Measurements from ENCODE around the gene MYO1A. TPM values are rescaled to one million over a fixed set of nuclear protein-coding genes. Genes with fewer than 3 reads are reported as not detected.

The MYO1A gene
- total RNA-seq, 1 donor from 2014 or later = 0.36 TPM

GRCh38 chr12:57090490-57090889, 40.6 kb upstream of the MYO1A start:
- no peak for DNase-seq (ENCODE audit: low spot score)
- peaks cover 24% of the 10 kb centered on the region for H3K36me3 Mint-ChIP-seq (ENCODE audit: low read depth, unreplicated experiment)
- peaks cover 37% of the 10 kb centered on the region for H3K27me3 Mint-ChIP-seq (ENCODE audit: unreplicated experiment)
- peak overlapping the region; percentile 54 for H3K27ac Mint-ChIP-seq (ENCODE audit: unreplicated experiment)
- peak overlapping the region; percentile 94 for H3K4me3 Mint-ChIP-seq (ENCODE audit: unreplicated experiment)
- no peaks in the 10 kb centered on the region for H3K9me3 Mint-ChIP-seq (ENCODE audit: unreplicated experiment)
- H3K4me1 Mint-ChIP-seq (ENCODE audit: unreplicated experiment) = peaks cover 36% of the 10 kb centered on the region
- no peak for TF ChIP-seq CTCF (IDR thresholded peaks at IDR 0.05; ENCODE audit: unreplicated experiment)

GRCh38 chr12:57089271-57090245, 39.6 kb upstream of the MYO1A start:
- peaks cover 35% of the 10 kb centered on the region for H3K4me1 Mint-ChIP-seq (ENCODE audit: unreplicated experiment)
- H3K27ac Mint-ChIP-seq (ENCODE audit: unreplicated experiment) = peak overlapping the region; percentile 67
- H3K27me3 Mint-ChIP-seq (ENCODE audit: unreplicated experiment) = peaks cover 39% of the 10 kb centered on the region
- peaks cover 21% of the 10 kb centered on the region for H3K36me3 Mint-ChIP-seq (ENCODE audit: low read depth, unreplicated experiment)
- H3K4me3 Mint-ChIP-seq (ENCODE audit: unreplicated experiment) = peak overlapping the region; percentile 94
- peak; percentile 63 for DNase-seq (ENCODE audit: low spot score)
- H3K9me3 Mint-ChIP-seq (ENCODE audit: unreplicated experiment) = no peaks in the 10 kb centered on the region
- no peak for TF ChIP-seq CTCF (IDR thresholded peaks at IDR 0.05; ENCODE audit: unreplicated experiment)

- Mint-ChIP-seq H3K36me3 (ENCODE audit: low read depth, unreplicated experiment) (peaks cover 21% of the 10 kb centered on the region), H3K27ac (ENCODE audit: unreplicated experiment) (peak within 1 kb of the TSS; percentile 91), H3K9me3 (ENCODE audit: unreplicated experiment) (no peaks in the 10 kb centered on the region), H3K4me3 (ENCODE audit: unreplicated experiment) (peak within 1 kb of the TSS; percentile 94), H3K27me3 (ENCODE audit: unreplicated experiment) (peaks cover 35% of the 10 kb centered on the region), H3K4me1 (ENCODE audit: unreplicated experiment) (peaks cover 29% of the 10 kb centered on the region)
- TF ChIP-seq CTCF (IDR thresholded peaks at IDR 0.05; ENCODE audit: unreplicated experiment) = no peak
- DNase-seq (ENCODE audit: low spot score) = peak; percentile 81
Observed at GRCh38 chr12:57088354-57089270, 38.7 kb upstream of the MYO1A start, which contains the start of gene NAB2. Gene NAB2, plus strand, starts transcription at chr12:57089114. Its CDS starts 158 bp downstream, at chr12:57089272.

GRCh38 chr12:57087691-57088353, 37.9 kb upstream of the MYO1A start:
- Mint-ChIP-seq H3K4me1 (ENCODE audit: unreplicated experiment) (peaks cover 27% of the 10 kb centered on the region), H3K9me3 (ENCODE audit: unreplicated experiment) (no peaks in the 10 kb centered on the region), H3K27ac (ENCODE audit: unreplicated experiment) (peak overlapping the region; percentile 91), H3K4me3 (ENCODE audit: unreplicated experiment) (peak overlapping the region; percentile 93), H3K36me3 (ENCODE audit: low read depth, unreplicated experiment) (peaks cover 19% of the 10 kb centered on the region), H3K27me3 (ENCODE audit: unreplicated experiment) (peaks cover 34% of the 10 kb centered on the region)
- no peak for TF ChIP-seq CTCF (IDR thresholded peaks at IDR 0.05; ENCODE audit: unreplicated experiment)
- no peak for DNase-seq (ENCODE audit: low spot score)
